ENCODE results near the gene MYH9.

- TF ChIP-seq CTCF (conservative IDR thresholded peaks at IDR 0.05): no peak
- no peak for TF ChIP-seq EZH2 (IDR thresholded peaks at IDR 0.05; ENCODE audit: low read depth)
Measured at GRCh38 chr22:36369922-36370791, 17.6 kb downstream of the MYH9 start.
